IMR-90 (cell line): Measurements from ENCODE around the gene AP4S1. TPM values are rescaled to one million over a fixed set of nuclear protein-coding genes. Genes with fewer than 3 reads are reported as not detected.

Experiments
- ATAC-seq: fragments of 200-7000 bp; cut with Tn5 transposase; 2 replicates; pipeline ENCODE4 v1.9.1; 2020; ENCODE audit warnings: low read depth, mild to moderate bottlenecking, moderate library complexity
- BruUV-seq: library from RNA; stranded (reverse); fragments of 400-500 nt; replicated peaks from 2 replicates; lab custom pipeline; 2021; lab: Mats Ljungman, UMichigan
- CTCF ChIA-PET: fragments of 300-600 bp; formaldehyde crosslinking; extraction: SDS; loops from one replicate; lab custom pipeline; 2021; ENCODE audit warnings: antibody characterized with exemption; lab: Yijun Ruan, JAX
- POLR2A ChIA-PET: fragments of 300-600 bp; sonication (Branson Sonifier 250); formaldehyde crosslinking; loops from one replicate; lab custom pipeline; 2022; ENCODE audit warnings: antibody characterized with exemption; ENCODE audit not compliant: unreplicated experiment; lab: Charles Lee
- DNase-seq: peaks from one replicate; pipeline ENCODE4 v3.0.0; 2013
- H2AFZ ChIP-seq: replicated peaks from 2 replicates; pipeline ENCODE3; 2013; ENCODE audit warnings: low read length, mild to moderate bottlenecking; ENCODE audit not compliant: poor library complexity
- H2AK5ac ChIP-seq: 2 replicates; pipeline ENCODE4 v1.6.1; 2013; ENCODE audit warnings: low read depth, low read length, inconsistent platforms
- H2AK9ac ChIP-seq: replicated peaks from 2 replicates; pipeline ENCODE3; 2013; ENCODE audit warnings: mild to moderate bottlenecking, low read depth, low read length, moderate library complexity; ENCODE audit not compliant: poor library complexity
- H2BK120ac ChIP-seq: 2 replicates; pipeline ENCODE4 v1.6.1; 2013; ENCODE audit warnings: low read depth, low read length, inconsistent platforms
- H2BK15ac ChIP-seq: 3 replicates; pipeline ENCODE4 v1.6.1; 2013; ENCODE audit warnings: low read depth, low read length, inconsistent platforms
- H2BK20ac ChIP-seq: 2 replicates; pipeline ENCODE4 v1.6.1; 2013; ENCODE audit warnings: low read depth, mild to moderate bottlenecking, inconsistent platforms, low read length, moderate library complexity
- H2BK5ac ChIP-seq: 2 replicates; pipeline ENCODE4 v1.6.1; 2013; ENCODE audit warnings: mild to moderate bottlenecking, low read depth, low read length, inconsistent platforms; ENCODE audit not compliant: poor library complexity, severe bottlenecking
- H3K14ac ChIP-seq: replicated peaks from 2 replicates; pipeline ENCODE4 v1.6.1; 2013; ENCODE audit warnings: low read depth, low read length, inconsistent platforms
- H3K18ac ChIP-seq: 2 replicates; pipeline ENCODE4 v1.6.1; 2013; ENCODE audit warnings: low read depth, low read length, control low read depth
- H3K23ac ChIP-seq: 2 replicates; pipeline ENCODE4 v1.6.1; 2013; ENCODE audit warnings: low read depth, low read length, inconsistent platforms
- H3K27ac ChIP-seq: 2 replicates; pipeline ENCODE4 v1.5.1; 2013; ENCODE audit warnings: mild to moderate bottlenecking, control low read depth, low read length; ENCODE audit not compliant: insufficient read depth
- H3K27me3 ChIP-seq: 2 replicates; pipeline ENCODE4 v1.6.1; 2013; ENCODE audit warnings: low read length; ENCODE audit not compliant: control insufficient read depth, insufficient read depth
- H3K36me3 ChIP-seq: 2 replicates; pipeline ENCODE4 v1.6.1; 2013; ENCODE audit warnings: low read length, mixed read lengths; ENCODE audit not compliant: control insufficient read depth, insufficient read depth
- H3K4ac ChIP-seq: 2 replicates; pipeline ENCODE4 v1.6.1; 2013; ENCODE audit warnings: low read depth, low read length, inconsistent platforms
- H3K4me1 ChIP-seq: 2 replicates; pipeline ENCODE4 v1.6.1; 2013; ENCODE audit warnings: low read length, mixed read lengths; ENCODE audit not compliant: control insufficient read depth, insufficient read depth
- H3K4me2 ChIP-seq: 2 replicates; pipeline ENCODE4 v1.6.1; 2013; ENCODE audit warnings: low read depth, mild to moderate bottlenecking, control low read depth, low read length, moderate library complexity
- H3K4me3 ChIP-seq: 2 replicates; pipeline ENCODE4 v1.5.1; 2013; ENCODE audit warnings: low read depth, mild to moderate bottlenecking, control low read depth, low read length, moderate library complexity; ENCODE audit not compliant: insufficient read depth
- H3K56ac ChIP-seq: 2 replicates; pipeline ENCODE4 v1.6.1; 2013; ENCODE audit warnings: low read length, inconsistent platforms; ENCODE audit not compliant: insufficient read depth; ENCODE audit errors: extremely low read depth
- H3K79me1 ChIP-seq, 2 experiments: 2 replicates each; pipeline ENCODE4 v1.6.1; 2013; ENCODE audit warnings: low read length in 2 of 2, inconsistent platforms in 1 of 2, low read depth in 1 of 2
- H3K9ac ChIP-seq: 2 replicates; pipeline ENCODE4 v1.6.1; 2013; ENCODE audit warnings: low read depth, low read length, control low read depth
- H3K9me1 ChIP-seq: 2 replicates; pipeline ENCODE4 v1.6.1; 2013; ENCODE audit warnings: low read length, inconsistent platforms; ENCODE audit not compliant: insufficient read depth
- H3K9me3 ChIP-seq: 2 replicates; pipeline ENCODE4 v1.6.1; 2013; ENCODE audit warnings: low read length; ENCODE audit not compliant: control insufficient read depth, insufficient read depth
- H4K20me1 ChIP-seq: 2 replicates; pipeline ENCODE4 v1.6.1; 2013; ENCODE audit warnings: low read length, inconsistent platforms; ENCODE audit not compliant: insufficient read depth
- H4K5ac ChIP-seq: 2 replicates; pipeline ENCODE4 v1.6.1; 2013; ENCODE audit warnings: mild to moderate bottlenecking, low read depth, low read length, control low read depth
- H4K8ac ChIP-seq, 2 experiments: 2 replicates each; pipeline ENCODE4 v1.6.1; 2013; ENCODE audit warnings: low read depth in 2 of 2, low read length in 2 of 2, control low read depth in 1 of 2, inconsistent platforms in 1 of 2
- H4K91ac ChIP-seq: 2 replicates; pipeline ENCODE4 v1.6.1; 2013; ENCODE audit warnings: low read depth, low read length, inconsistent platforms; ENCODE audit not compliant: insufficient read depth
- CEBPB ChIP-seq: IDR thresholded peaks from 2 replicates; pipeline ENCODE4 v1.6.1; 2012; ENCODE audit warnings: low read depth, low read length, improper control_type of control experiment
- CHD1 ChIP-seq: IDR thresholded peaks from 2 replicates; pipeline ENCODE4 v1.6.1; 2012; ENCODE audit warnings: low read depth, low read length, improper control_type of control experiment
- CTCF ChIP-seq: conservative IDR thresholded peaks from 2 replicates; pipeline ENCODE4 v1.5.1; 2012; ENCODE audit warnings: mild to moderate bottlenecking, low read depth, low read length, improper control_type of control experiment
- ELK1 ChIP-seq: fragments of 150-350 bp; IDR thresholded peaks from 2 replicates; pipeline ENCODE4 v1.6.1; 2016; ENCODE audit warnings: low read depth, mild to moderate bottlenecking, low read length, moderate library complexity, borderline replicate concordance
- FOS ChIP-seq: fragments of 150-350 bp; IDR thresholded peaks from 2 replicates; pipeline ENCODE4 v1.6.1; 2016; ENCODE audit warnings: low read depth, low read length
- POLR2A ChIP-seq: IDR thresholded peaks from 2 replicates; pipeline ENCODE4 v1.6.1; 2012; ENCODE audit warnings: mild to moderate bottlenecking, low read depth, low read length
- RAD21 ChIP-seq: IDR thresholded peaks from 2 replicates; pipeline ENCODE4 v1.6.1; 2012; ENCODE audit warnings: low read length, improper control_type of control experiment
- SMC3 ChIP-seq: fragments of 150-350 bp; IDR thresholded peaks from 2 replicates; pipeline ENCODE4 v1.6.1; 2016; ENCODE audit warnings: low read depth, mild to moderate bottlenecking, antibody characterized with exemption, low read length, moderate library complexity
- dilution Hi-C: fragments of 300-500 bp; cut with HindIII; formaldehyde crosslinking; loops from one replicate; pipeline ENCODE4 v1.14.3; 2018; ENCODE audit warnings: low sequenced_read_pairs; ENCODE audit not compliant: unreplicated experiment
- in situ Hi-C: fragments of 300-500 bp; cut with MboI; formaldehyde crosslinking; loops from 3 replicates; pipeline ENCODE4 v1.14.3; 2019; ENCODE audit warnings: low sequenced_read_pairs, inconsistent platforms, mixed read lengths
- intact Hi-C: fragments of 100-400 bp; cut with micrococcal nuclease; formaldehyde crosslinking; loops from 2 replicates; pipeline ENCODE4 v1.10.0; 2022
- polyA plus RNA-seq, 3 experiments: library from polyadenylated mRNA; depleted of rRNA; stranded (reverse); fragments of >200 nt; gene quantifications; 2 replicates each; pipeline ENCODE4 v1.2.3, GENCODE V29; 2012; ENCODE audit warnings: low replicate concordance in 1 of 3
- total RNA-seq: library from RNA; depleted of rRNA; stranded (reverse); fragments of >200 nt; gene quantifications from 2 replicates; pipeline ENCODE4 v1.2.3, GENCODE V29; 2012

AP4S1 gene
- total and polyA plus RNA-seq, 2 of the 4 experiments (the other 2 are of a cell fraction): 2.7 to 4.5 TPM

- H3K79me1 ChIP-seq: peaks cover 8 to 38% of the 10 kb centered on the region in 2 experiments
- no peak overlapping the region for H3K4ac ChIP-seq
- ChIA-PET POLR2A (no interaction called here), CTCF (no interaction called here)
- no TSS peak for BruUV-seq
- H2AK9ac ChIP-seq: no peak overlapping the region
- no peak for TF ChIP-seq SMC3
- no peak for TF ChIP-seq CTCF
- TF ChIP-seq POLR2A: no peak
- TF ChIP-seq CEBPB: no peak
- no peak for TF ChIP-seq RAD21
- no peak for TF ChIP-seq FOS
- no peak for TF ChIP-seq CHD1
- TF ChIP-seq ELK1: no peak
- H3K4me2 ChIP-seq: peak overlapping the region; percentile 100
- peaks cover 45% of the 10 kb centered on the region for H4K20me1 ChIP-seq
- H3K23ac ChIP-seq: peak overlapping the region; percentile 69; the same call in 1 of the 2 replicates
- 0 out of 2 replicates have a peak, but pooled peaks cover 3% of the 10 kb centered on the region for H3K36me3 ChIP-seq
- intact Hi-C loops (no loop called here), dilution Hi-C loops (no loop called here), in situ Hi-C loops (no loop called here)
- no peak overlapping the region for H3K27ac ChIP-seq
- peak overlapping the region; percentile 25; the same call in 1 of the 2 replicates for H3K9ac ChIP-seq
- H3K27me3 ChIP-seq: no peaks in the 10 kb centered on the region
- H3K56ac ChIP-seq: no peak overlapping the region
- H3K4me1 ChIP-seq: no peaks in the 10 kb centered on the region
- H2BK15ac ChIP-seq: no peak overlapping the region
- no peaks in the 10 kb centered on the region for H3K9me1 ChIP-seq
- H3K4me3 ChIP-seq: peak overlapping the region; percentile 97; the same call in 1 of the 2 replicates
- ATAC-seq (no peak), DNase-seq (no peak)
- H3K18ac ChIP-seq: no peak overlapping the region
- no peak overlapping the region for H4K8ac ChIP-seq
- no peak overlapping the region for H4K91ac ChIP-seq
- no peaks in the 10 kb centered on the region for H3K9me3 ChIP-seq
- H2BK20ac ChIP-seq: no peak overlapping the region
- no peak overlapping the region for H2BK5ac ChIP-seq
- H2BK120ac ChIP-seq: no peak overlapping the region
- H2AK5ac ChIP-seq: no peak overlapping the region
- H3K14ac ChIP-seq: no peak overlapping the region
- no peak overlapping the region for H2AFZ ChIP-seq
- no peak overlapping the region for H4K5ac ChIP-seq
Observed at GRCh38 chr14:31024010-31024480, 1.4 kb upstream of the AP4S1 start.
